ENCODE results near the gene EIF3A. TPM values are rescaled to one million over a fixed set of nuclear protein-coding genes. Genes with fewer than 3 reads are reported as not detected.

The EIF3A gene
- total and polyA plus RNA-seq, 4 donors, result 27.5 to 88.9 (median 47.6) TPM

- WGBS, result 89% methylated on average over 4 of the region's 4 CpGs
Measured at GRCh38 chr10:119059557-119059956, 21.1 kb downstream of the EIF3A start.

GRCh38 chr10:119058010-119058409, 22.6 kb downstream of the EIF3A start:
- no peak overlapping the region for H3K9ac ChIP-seq (ENCODE audit: low read depth in 1 of 2, low read length in 2 of 2)
- no peak overlapping the region for H3K27ac ChIP-seq (ENCODE audit: low read depth in 1 of 2, low read length in 2 of 2)
- no peak for DNase-seq (ENCODE audit: low spot score)
- no peaks in the 10 kb centered on the region for H3K4me1 ChIP-seq (ENCODE audit: control insufficient read depth in 4 of 4, insufficient read depth in 4 of 4, low read length in 3 of 4)
- TF ChIP-seq REST (IDR thresholded peaks at IDR 0.05) (no peak), MAX (IDR thresholded peaks at IDR 0.05) (no peak), FOXA2 (IDR thresholded peaks at IDR 0.05) (no peak), CTCF (IDR thresholded peaks at IDR 0.05; ENCODE audit: low read depth, low read length, missing input control) (no peak), SP1 (IDR thresholded peaks at IDR 0.05) (no peak)
- WGBS, result 93% methylated on average over 11 of the region's 11 CpGs
- H3K9me3 ChIP-seq (ENCODE audit: control insufficient read depth in 4 of 4, low read length in 3 of 4), result no peaks in the 10 kb centered on the region
- H3K4me3 ChIP-seq (ENCODE audit: low read depth in 1 of 3, low read length in 3 of 3), result no peak overlapping the region
- H3K27me3 ChIP-seq (ENCODE audit: control insufficient read depth in 4 of 4, insufficient read depth in 4 of 4, low read length in 3 of 4), result no peaks in the 10 kb centered on the region
- peaks cover 12 to 90% (median 78%) of the 10 kb centered on the region in 4 donors for H3K36me3 ChIP-seq (ENCODE audit: control insufficient read depth in 4 of 4, insufficient read depth in 3 of 4, low read depth in 1 of 4, low read length in 3 of 4)

More at GRCh38 chr10:119059557-119059956, 21.1 kb downstream of the EIF3A start:
- H3K36me3 ChIP-seq (ENCODE audit: control insufficient read depth in 4 of 4, insufficient read depth in 3 of 4, low read depth in 1 of 4, low read length in 3 of 4), result peaks cover 12 to 91% (median 75%) of the 10 kb centered on the region in 4 donors
- no peak for DNase-seq (ENCODE audit: low spot score)
- no peak for TF ChIP-seq TAF1 (conservative IDR thresholded peaks at IDR 0.05)
- no peak for TF ChIP-seq FOXA2 (IDR thresholded peaks at IDR 0.05)
- TF ChIP-seq RAD21 (IDR thresholded peaks at IDR 0.05), result no peak
- TF ChIP-seq REST (IDR thresholded peaks at IDR 0.05), result no peak
- TF ChIP-seq RXRA (IDR thresholded peaks at IDR 0.05), result no peak
- no peak for TF ChIP-seq FOXA1 (IDR thresholded peaks at IDR 0.05)
- TF ChIP-seq HNF4G (IDR thresholded peaks at IDR 0.05), result no peak
- no peak for TF ChIP-seq ATF3 (IDR thresholded peaks at IDR 0.05)
- no peak for TF ChIP-seq EGR1 (IDR thresholded peaks at IDR 0.05; ENCODE audit: low read depth in 2 of 2)
- TF ChIP-seq ZBTB33 (IDR thresholded peaks at IDR 0.05), result no peak
- TF ChIP-seq NR2F2 (IDR thresholded peaks at IDR 0.05), result no peak
- no peak for TF ChIP-seq JUND (IDR thresholded peaks at IDR 0.05)
- no peaks in the 10 kb centered on the region for H3K4me1 ChIP-seq (ENCODE audit: control insufficient read depth in 4 of 4, insufficient read depth in 4 of 4, low read length in 3 of 4)
- H3K27ac ChIP-seq (ENCODE audit: low read depth in 1 of 2, low read length in 2 of 2), result no peak overlapping the region
- H3K9ac ChIP-seq (ENCODE audit: low read depth in 1 of 2, low read length in 2 of 2), result no peak overlapping the region
- H3K27me3 ChIP-seq (ENCODE audit: control insufficient read depth in 4 of 4, insufficient read depth in 4 of 4, low read length in 3 of 4), result no peaks in the 10 kb centered on the region
- no peaks in the 10 kb centered on the region for H3K9me3 ChIP-seq (ENCODE audit: control insufficient read depth in 4 of 4, low read length in 3 of 4)
- no peak overlapping the region for H3K4me3 ChIP-seq (ENCODE audit: low read depth in 1 of 3, low read length in 3 of 3)

All from liver (tissue), 9 donors.